ENCODE measurements around the gene ARVCF. TPM values are rescaled to one million over a fixed set of nuclear protein-coding genes. Genes with fewer than 3 reads are reported as not detected.

The ARVCF gene
- total and polyA plus RNA-seq, 9 of the 15 experiments (the other 6 are each of a cell fraction or from before 2014, with no cell fraction given): 0.03 to 97.4 (median 15.6) TPM

DNA sequence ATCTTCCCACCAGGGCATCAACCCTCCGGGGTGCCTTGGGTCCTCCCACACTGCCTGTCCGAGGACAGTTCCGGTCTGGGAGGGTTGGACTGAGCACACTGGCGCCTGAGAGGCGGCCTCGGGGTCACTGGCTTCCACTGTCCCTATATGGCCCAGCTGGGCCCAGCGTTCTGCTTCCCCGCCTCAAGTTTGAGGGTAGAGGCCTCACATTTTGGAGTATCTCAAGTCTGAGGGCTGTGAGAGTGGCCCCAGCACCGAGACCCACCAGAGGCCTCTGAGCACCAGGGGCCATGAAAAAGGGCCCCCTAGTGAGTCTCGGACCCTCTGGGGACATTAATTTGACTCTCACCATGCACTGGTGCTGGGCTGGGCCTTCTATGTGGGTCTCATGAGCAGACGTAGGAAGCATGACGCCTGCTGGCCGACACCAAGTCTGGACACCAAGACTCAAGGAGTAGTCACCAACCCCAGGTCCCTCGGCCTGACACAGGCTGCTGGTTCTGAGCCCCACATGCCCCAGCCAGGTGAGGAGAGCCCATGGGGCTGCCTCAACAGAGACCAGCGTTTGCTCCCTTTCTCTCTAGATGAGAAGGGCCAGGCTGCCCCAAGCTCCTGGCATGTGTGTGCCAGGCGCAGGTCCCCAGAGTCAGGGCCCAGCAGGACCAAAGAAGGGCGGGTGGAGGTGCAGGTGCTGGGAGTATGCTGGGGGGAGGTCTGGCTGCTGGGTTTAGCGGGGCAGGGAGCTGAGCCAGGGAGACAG, 27.5 kb downstream of the ARVCF start (continued):
- TF ChIP-seq, protein P1, sequence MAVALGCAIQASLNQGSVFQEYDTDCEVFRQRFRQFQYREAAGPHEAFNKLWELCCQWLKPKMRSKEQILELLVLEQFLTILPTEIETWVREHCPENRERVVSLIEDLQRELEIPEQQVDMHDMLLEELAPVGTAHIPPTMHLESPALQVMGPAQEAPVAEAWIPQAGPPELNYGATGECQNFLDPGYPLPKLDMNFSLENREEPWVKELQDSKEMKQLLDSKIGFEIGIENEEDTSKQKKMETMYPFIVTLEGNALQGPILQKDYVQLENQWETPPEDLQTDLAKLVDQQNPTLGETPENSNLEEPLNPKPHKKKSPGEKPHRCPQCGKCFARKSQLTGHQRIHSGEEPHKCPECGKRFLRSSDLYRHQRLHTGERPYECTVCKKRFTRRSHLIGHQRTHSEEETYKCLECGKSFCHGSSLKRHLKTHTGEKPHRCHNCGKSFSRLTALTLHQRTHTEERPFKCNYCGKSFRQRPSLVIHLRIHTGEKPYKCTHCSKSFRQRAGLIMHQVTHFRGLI (CRISPR knock-in tag; IDR thresholded peaks at IDR 0.05): no peak
- no peak for TF ChIP-seq DACH1 (IDR thresholded peaks at IDR 0.05; ENCODE audit: partially characterized antibody)
- TF ChIP-seq ZNF764 (CRISPR knock-in tag; IDR thresholded peaks at IDR 0.05; ENCODE audit: low read depth): no peak
- TF ChIP-seq ETS2 (tag; IDR thresholded peaks at IDR 0.05; ENCODE audit: borderline replicate concordance, poor library complexity, severe bottlenecking): no peak
- TF ChIP-seq MYNN (IDR thresholded peaks at IDR 0.05): no peak
- no peak for TF ChIP-seq MYNN (CRISPR knock-in tag; IDR thresholded peaks at IDR 0.05)
- no peak for TF ChIP-seq HLTF (IDR thresholded peaks at IDR 0.05)
- no peak for TF ChIP-seq HNRNPUL1 (IDR thresholded peaks at IDR 0.05; ENCODE audit: low read length)
- TF ChIP-seq CBX2 (IDR thresholded peaks at IDR 0.05; ENCODE audit: insufficient read depth, low read length, poor library complexity, severe bottlenecking): no peak
- TF ChIP-seq, protein P2, sequence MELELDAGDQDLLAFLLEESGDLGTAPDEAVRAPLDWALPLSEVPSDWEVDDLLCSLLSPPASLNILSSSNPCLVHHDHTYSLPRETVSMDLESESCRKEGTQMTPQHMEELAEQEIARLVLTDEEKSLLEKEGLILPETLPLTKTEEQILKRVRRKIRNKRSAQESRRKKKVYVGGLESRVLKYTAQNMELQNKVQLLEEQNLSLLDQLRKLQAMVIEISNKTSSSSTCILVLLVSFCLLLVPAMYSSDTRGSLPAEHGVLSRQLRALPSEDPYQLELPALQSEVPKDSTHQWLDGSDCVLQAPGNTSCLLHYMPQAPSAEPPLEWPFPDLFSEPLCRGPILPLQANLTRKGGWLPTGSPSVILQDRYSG (tag; conservative IDR thresholded peaks at IDR 0.05; ENCODE audit: low read depth): no peak
- no peak for TF ChIP-seq CEBPZ (IDR thresholded peaks at IDR 0.05; ENCODE audit: borderline replicate concordance, low read depth, low read length)
- peak; percentile 20; the same call in 1 of the 2 replicates for TF ChIP-seq SREBF1 (IDR thresholded peaks at IDR 0.05; ENCODE audit: borderline replicate concordance, low read depth, low read length)
- TF ChIP-seq, protein P3, sequence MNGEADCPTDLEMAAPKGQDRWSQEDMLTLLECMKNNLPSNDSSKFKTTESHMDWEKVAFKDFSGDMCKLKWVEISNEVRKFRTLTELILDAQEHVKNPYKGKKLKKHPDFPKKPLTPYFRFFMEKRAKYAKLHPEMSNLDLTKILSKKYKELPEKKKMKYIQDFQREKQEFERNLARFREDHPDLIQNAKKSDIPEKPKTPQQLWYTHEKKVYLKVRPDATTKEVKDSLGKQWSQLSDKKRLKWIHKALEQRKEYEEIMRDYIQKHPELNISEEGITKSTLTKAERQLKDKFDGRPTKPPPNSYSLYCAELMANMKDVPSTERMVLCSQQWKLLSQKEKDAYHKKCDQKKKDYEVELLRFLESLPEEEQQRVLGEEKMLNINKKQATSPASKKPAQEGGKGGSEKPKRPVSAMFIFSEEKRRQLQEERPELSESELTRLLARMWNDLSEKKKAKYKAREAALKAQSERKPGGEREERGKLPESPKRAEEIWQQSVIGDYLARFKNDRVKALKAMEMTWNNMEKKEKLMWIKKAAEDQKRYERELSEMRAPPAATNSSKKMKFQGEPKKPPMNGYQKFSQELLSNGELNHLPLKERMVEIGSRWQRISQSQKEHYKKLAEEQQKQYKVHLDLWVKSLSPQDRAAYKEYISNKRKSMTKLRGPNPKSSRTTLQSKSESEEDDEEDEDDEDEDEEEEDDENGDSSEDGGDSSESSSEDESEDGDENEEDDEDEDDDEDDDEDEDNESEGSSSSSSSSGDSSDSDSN (IDR thresholded peaks at IDR 0.05; ENCODE audit: borderline replicate concordance in 1 of 2, low read depth in 2 of 2, low read length in 2 of 2): peak; percentile 41 to 42; a peak in 1 of 4 replicates
- TF ChIP-seq MED1 (CRISPR knock-in tag; IDR thresholded peaks at IDR 0.05; ENCODE audit: borderline replicate concordance): no peak
- peak; percentile 55 for TF ChIP-seq MTA3 (IDR thresholded peaks at IDR 0.05; ENCODE audit: borderline replicate concordance)
- no peak for TF ChIP-seq TCF15 (CRISPR knock-in tag; IDR thresholded peaks at IDR 0.05)
- TF ChIP-seq RBM22 (IDR thresholded peaks at IDR 0.05; ENCODE audit: low read depth, low read length, poor library complexity, severe bottlenecking): no peak
- TF ChIP-seq MEIS2 (IDR thresholded peaks at IDR 0.05; ENCODE audit: partially characterized antibody): no peak

All from K562 (cell line).